Inflammatory macrophage treated with lipopolysaccharide for 1 hour (primary cell): ENCODE results near the gene KRT80.

Source experiments
- DNase-seq, 2 donors: peaks; one replicate each; pipeline ENCODE4 v3.0.0-alpha.2; 2020 to 2022

KRT80 gene

GRCh38 chr12:52195065-52195730 lies 3.4 kb upstream of the KRT80 start:
- DNase-seq, result no peak

DNA sequence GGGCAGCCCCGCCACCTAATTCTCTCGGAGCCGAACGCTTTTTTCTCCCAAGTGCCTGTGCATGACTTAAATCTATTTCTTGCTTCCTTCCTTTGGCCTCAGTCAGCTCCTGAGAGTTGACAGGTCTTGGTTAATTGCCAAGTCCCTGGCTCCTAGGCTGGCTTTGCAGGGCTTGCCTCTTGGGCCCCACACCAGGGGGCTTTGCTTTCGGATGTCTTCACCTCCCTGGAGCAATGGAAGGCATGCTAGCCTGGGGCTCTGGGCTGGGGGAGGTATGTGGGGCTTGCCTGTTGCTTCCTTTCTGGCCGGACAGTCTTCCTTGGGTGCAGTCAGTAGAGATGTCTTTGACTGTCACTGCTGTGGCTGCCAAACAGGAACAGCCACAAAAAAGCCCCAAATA lies 2.2 kb upstream of the KRT80 start:
- DNase-seq, result no peak

GRCh38 chr12:52193532-52193931 lies 1.7 kb upstream of the KRT80 start:
- DNase-seq, result no peak

GRCh38 chr12:52190860-52191729 lies 719 bp downstream of the KRT80 start:
- DNase-seq, result no peak

DNA sequence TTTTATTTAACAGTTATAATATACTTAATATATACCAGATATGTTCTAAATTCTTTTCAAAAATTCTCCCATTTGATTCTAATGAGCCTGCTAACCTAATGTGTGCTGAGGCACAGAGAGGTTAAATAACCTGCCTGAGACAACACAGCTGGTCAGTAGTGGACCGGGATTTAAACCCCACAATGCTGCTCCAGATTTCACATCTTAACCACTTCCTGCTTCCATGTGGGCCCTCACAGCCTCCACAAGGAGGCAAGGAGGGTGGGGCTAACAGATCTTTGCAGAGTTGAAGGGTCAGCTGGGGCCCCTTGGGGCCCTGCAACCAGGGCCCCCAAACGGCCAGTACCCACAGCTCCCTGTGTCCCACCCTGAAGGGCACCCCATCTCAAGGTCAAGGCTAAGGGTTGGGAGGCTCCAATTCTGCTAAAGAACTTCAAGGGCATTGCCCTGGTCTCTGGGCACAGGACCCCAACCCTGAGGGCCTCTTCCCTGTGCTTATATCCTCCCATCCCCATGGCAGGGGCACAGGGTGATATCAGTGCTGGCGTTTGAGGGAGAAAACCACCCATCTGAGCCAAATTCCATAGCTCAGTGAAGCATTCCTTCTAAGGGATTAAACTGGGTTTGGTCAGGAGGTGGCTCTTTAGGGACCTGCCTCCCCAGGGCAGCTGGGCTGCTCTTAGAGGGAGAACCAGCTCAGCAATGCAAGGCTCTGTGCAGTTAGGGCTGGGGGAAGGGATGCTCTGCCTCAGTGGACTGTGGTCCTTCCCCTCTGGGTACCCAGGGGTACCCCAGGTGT lies 2.2 kb downstream of the KRT80 start:
- no peak for DNase-seq

DNA sequence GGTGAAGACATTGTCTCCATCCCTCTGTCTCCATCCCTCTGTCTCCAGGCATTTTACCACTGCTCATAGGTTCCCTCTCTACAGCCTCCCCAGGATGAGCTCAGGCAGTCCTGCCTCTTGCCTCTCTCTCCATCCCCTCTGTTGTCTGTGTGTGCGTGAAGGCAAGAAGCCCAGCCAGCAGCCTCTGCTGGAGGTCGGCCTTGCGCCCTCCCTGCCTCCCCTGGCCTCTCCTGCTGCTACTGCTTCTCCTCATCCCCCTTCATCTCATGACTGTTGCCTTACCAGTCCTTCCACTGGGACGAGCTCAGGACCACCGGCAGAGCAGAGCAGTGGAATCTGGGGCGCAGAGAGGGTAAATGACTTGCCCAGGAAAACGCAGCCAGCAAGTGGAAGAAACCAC lies 3.2 kb downstream of the KRT80 start:
- no peak for DNase-seq

DNA sequence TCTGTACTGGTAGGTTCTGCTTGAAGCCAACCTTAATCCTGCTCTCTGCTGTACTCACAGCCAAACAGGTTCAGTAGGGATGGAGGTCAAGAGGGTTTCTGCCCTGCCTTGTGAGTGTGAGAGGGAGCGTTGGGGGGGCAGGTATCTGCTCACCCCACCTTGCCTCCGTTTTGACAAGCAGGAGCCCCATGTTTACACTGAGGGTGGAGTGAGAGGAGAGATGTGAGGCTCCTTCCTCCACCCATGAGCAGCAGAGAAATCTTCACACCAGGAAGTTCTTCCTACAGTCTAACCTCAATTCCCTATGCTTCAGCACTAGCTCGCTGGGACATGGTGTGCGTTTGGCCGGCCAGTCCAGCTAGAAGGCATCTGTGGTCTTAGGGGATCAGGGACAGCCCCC lies 4.2 kb downstream of the KRT80 start:
- DNase-seq, result no peak

DNA sequence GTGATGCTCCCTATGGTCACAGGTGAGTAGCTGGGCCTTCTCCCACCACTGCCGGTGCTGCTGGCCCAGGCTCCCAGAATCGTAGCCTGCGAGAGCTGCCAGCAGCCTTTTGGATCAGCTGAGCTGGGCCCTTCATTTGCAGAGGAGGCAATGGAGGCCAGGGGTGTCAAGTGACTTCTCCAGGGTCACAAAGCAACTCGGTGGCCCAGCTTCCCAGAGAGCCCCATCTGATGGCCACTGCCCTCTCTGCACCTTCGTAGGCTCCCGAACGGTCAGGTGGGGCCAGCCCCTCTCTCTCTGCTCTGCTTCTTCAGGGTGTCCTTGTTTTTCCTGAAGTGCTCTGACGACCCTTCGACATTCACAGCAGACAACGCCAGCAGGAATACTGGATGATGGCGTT lies 4.6 kb downstream of the KRT80 start:
- no peak for DNase-seq

DNA sequence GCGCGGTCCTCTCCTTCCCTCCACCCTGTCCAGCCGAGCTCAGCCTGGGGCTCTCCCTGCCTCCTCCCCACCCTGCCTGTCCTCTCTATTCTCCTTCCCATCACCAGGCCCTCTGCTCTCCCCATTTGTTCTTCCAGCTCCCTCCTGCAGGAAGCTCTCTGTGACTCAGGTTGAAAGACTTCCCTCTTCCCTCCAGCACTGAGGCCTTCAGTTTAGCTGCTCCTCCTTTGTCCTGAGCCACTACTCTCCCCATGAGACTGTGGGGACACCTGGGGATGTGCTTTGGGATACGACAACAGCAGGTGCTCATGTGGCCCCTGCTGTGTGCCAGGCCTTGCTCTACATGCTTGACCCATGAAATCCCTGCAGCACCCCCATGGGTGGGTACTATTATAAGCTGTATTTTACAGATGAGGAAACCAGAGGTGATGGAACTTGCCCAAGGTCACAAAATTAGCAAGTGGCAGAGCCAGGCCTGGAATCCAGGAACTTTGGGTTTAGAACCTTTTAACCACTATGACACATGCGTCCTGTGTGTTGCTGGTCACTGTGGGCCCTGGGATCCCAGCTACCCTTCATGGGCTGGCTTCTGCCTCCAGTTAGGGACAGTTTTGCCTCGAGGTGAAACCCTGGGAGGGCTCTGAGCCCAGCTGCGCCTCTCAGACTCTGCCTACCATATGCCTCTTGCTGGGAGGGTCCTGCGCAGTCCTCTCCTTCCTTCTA lies 5.5 kb downstream of the KRT80 start:
- DNase-seq, result no peak

DNA sequence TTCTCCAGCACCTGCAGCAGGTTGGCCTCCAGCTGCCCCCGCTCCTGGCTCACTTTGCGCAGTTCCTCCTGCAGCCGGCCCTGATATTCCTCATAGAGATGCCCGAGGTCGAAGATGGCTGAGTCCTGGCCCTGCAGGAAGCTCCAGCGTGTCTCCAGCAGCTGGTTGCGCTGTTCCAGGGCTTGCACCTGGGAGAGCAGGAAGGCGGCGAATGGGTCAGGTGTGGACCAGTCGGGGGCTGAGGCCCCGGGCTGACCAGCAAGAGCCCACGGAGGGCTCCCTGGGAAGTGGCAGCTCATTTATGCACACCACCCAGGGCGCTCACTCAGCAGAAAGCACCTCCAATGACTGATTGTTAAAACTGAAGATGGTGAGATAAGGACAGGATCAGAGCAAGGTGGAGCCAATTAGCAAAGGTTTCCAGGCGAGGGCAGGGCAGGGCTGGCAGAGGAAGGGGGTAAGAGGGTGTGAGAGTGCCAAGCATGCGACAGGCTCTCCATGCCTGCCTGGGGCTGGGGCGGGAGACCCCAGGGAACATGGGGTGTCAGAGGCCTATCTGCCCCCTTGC lies 6.3 kb downstream of the KRT80 start:
- DNase-seq, result no peak

- DNase-seq, result no peak
Measured at GRCh38 chr12:52184813-52185212, 7.0 kb downstream of the KRT80 start.

- no peak for DNase-seq
Measured at GRCh38 chr12:52183971-52184370, 7.8 kb downstream of the KRT80 start.

DNA sequence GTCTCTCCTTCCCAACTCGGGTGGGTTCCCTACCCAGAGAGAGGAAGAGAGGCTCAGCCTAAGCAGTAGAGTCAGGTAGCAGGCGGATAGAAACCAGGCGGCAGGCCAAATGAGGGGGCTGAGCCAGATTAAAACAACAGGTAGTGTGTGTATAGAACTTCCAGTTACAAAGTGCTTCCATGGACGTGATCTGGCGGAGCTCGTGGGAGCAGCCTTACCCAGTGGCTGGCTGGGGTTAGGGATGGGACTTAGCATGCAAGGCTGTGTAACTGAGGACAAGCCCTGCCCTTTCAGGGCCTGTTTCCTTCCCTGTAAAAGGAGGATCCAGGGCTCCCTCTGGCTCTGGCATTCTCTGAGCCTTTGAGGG lies 8.3 kb downstream of the KRT80 start:
- DNase-seq, result no peak

DNA sequence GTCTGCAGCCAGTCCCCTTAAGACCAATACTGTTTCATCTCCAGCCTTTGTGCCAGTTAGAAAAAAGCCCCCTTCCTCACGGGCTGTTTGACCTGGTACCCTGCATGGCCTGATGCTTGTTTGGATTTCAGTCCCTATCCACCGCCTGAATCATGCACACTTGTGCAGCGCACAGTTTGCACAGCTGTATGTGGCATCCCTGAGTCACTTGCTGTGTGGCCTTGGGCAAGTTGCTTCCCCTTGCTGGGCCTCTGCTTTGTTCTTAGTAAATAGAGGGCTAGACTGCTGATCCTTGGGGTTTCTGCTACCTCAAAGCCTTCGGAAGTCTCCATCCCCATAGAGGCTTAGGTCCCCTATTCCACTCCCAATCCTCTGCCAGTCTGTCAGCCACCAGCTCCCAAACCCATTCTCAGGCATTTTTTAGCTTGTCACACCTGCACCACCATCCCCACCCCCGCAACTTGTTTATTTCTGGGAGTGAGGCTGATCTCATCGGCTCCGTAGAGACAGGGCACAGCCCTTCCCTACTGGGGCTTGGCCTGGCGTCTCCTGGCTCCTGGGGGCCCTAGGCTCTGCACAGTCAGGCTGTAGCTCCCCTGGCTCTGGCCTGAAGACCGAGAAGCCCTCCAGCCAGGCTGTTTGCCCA lies 8.8 kb downstream of the KRT80 start:
- no peak for DNase-seq

GRCh38 chr12:52182384-52182783 lies 9.4 kb downstream of the KRT80 start:
- DNase-seq, result no peak

- DNase-seq, result no peak
Measured at GRCh38 chr12:52181746-52182145, 10.1 kb downstream of the KRT80 start.

DNA sequence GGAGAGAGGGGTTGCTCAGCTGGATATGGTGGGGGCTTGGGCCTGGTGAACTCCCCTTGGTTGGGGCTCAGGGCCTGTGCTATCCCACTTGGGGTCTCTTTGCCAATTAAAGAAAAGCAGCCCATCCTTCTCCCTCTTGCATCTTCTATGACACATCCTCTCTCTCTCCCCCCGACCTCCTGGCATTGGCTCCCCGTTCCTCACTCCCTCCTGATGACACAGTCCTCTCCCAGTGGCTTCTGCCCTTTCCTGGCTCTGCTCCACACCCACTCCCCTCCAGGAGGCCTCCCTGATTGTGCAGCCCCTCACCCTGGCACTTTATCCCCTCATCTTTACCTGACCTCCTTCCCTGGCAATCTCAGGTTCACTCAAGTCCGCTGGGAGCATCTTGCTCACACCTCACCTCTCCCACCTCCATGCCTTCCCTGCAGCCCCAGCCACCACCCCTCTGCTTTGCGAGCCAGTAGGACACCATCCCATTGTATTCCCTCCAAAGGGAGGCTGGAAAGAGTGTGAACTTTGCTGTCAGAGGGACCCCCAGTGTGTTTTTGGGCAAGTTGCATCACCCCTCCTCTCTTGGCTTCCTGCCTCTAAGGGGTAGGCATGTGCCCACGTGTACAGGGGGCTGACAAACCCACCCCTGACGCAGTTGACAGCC lies 10.7 kb downstream of the KRT80 start:
- no peak for DNase-seq

DNA sequence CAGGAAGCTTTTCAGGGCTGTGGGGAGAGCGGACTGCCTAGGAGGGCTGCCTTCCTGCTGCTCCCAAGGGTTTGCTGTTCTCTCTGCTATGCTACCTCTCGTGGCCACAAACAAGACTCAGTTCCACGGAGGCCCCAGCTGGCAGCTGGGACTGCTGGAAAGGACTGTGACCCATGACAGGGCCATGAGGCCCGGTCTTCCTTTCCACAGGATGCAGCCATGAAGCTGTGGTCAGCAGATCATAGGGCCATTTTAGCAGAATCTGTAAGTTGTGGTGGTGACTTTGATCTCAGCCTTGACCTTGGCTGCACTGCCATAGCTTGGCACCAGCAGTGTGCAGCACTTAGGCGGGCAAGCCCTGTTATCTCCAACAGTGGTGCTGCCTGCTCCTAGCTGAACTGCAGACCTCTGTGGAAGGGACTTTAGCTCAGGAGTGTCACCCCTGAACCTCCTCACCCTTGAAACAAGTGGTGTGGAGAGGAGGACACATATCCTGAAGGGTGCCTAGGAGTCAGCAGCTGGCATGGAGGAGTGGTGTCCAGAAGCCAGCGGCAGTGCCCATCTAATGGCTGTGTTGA lies 12.3 kb downstream of the KRT80 start:
- no peak for DNase-seq

DNA sequence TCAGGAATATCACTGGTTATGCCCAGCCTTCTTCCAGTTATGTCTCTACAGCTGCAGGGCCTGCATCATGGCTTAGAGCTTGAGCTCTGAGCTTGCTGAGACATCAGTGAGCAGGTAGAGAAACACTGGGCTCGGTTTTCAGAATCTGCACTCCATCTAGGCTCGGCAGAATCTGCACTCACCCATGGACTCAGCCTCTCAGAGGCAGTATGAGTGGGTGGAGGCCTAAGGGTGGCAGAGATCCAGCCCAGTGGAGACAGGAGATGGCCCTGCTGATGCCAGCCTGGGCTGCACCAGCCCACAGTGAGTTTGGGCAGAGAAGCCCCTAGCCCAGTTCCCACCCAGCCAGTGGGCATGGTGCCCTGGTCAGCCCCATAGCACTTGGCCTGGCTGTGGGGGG lies 12.8 kb downstream of the KRT80 start:
- no peak for DNase-seq

DNA sequence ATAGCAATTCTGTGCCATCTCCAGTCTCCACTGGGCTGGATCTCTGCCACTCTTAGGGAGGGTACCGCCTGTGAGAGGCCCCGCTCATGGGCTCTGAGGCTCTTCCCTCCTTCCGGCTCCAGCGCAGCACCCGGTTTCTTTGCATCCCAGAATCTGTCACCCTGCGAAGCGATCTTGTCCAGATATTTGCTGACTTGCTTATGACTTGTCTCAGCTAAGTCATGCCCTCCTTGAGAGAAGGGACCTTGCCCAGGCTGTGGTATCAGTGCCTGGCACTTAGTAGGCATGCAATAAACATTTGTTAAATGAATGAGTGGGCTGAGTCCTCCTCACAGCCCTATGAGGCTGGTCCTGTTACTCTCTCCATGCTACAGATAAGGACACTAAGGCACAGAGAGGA lies 13.4 kb downstream of the KRT80 start:
- no peak for DNase-seq
